Activated T-helper 2 cell treated with anti-CD3 and anti-CD28 coated beads, Interferon-gamma antibody, Interleukin-2, Interleukin-4, amounts not matched to agents 10 μg/mL and 5 μg/mL and 100 μg/mL, durations not matched to agents 14 hours and 24 hours and 36 hours (primary cell): Measurements from ENCODE around the gene CGRRF1. TPM values are rescaled to one million over a fixed set of nuclear protein-coding genes. Genes with fewer than 3 reads are reported as not detected.

ENCODE experiments used
- DNase-seq: peaks from one replicate; pipeline ENCODE4 v3.0.0; 2021; ENCODE audit warnings: low spot score
- H3K27ac Mint-ChIP-seq: one replicate; pipeline ENCODE4 v1.8.0; 2021; ENCODE audit warnings: mixed read lengths
- H3K27me3 Mint-ChIP-seq: one replicate; pipeline ENCODE4 v1.8.0; 2021; ENCODE audit warnings: low read depth, mixed read lengths
- H3K36me3 Mint-ChIP-seq: one replicate; pipeline ENCODE4 v1.8.0; 2021; ENCODE audit warnings: low read depth, mixed read lengths
- H3K4me1 Mint-ChIP-seq: one replicate; pipeline ENCODE4 v1.8.0; 2021; ENCODE audit warnings: low read depth, mixed read lengths
- H3K4me3 Mint-ChIP-seq: one replicate; pipeline ENCODE4 v1.8.0; 2021; ENCODE audit warnings: low read depth, mild to moderate bottlenecking, moderate library complexity, mixed read lengths
- H3K9me3 Mint-ChIP-seq: one replicate; pipeline ENCODE4 v1.8.0; 2021; ENCODE audit warnings: mixed read lengths
- intact Hi-C: fragments of 100-400 bp; cut with micrococcal nuclease; formaldehyde crosslinking; loops from one replicate; pipeline ENCODE4 v1.15.1; 2023
- total RNA-seq: library from RNA; stranded (reverse); gene quantifications from 2 replicates; pipeline ENCODE4 v1.2.3, GENCODE V29; 2022

The CGRRF1 gene
- total RNA-seq, 1 donor from 2014 or later, result 6.2 TPM

- no peak for DNase-seq
- intact Hi-C loops, result no loop called here
- peaks cover 4% of the 10 kb centered on the region for H3K4me1 Mint-ChIP-seq
- H3K4me3 Mint-ChIP-seq, result no peak overlapping the region
- H3K9me3 Mint-ChIP-seq, result no peaks in the 10 kb centered on the region
- H3K36me3 Mint-ChIP-seq, result peaks cover 5% of the 10 kb centered on the region
- no peaks in the 10 kb centered on the region for H3K27me3 Mint-ChIP-seq
- H3K27ac Mint-ChIP-seq, result no peak overlapping the region
Measured at GRCh38 chr14:54533100-54533499, 23.4 kb downstream of the CGRRF1 start.

- intact Hi-C loops, result no loop called here
- no peaks in the 10 kb centered on the region for H3K9me3 Mint-ChIP-seq
- peaks cover 9% of the 10 kb centered on the region for H3K36me3 Mint-ChIP-seq
- no peak for DNase-seq
- H3K27ac Mint-ChIP-seq, result no peak overlapping the region
- no peak overlapping the region for H3K4me3 Mint-ChIP-seq
- H3K27me3 Mint-ChIP-seq, result no peaks in the 10 kb centered on the region
- peaks cover 4% of the 10 kb centered on the region for H3K4me1 Mint-ChIP-seq
Measured at GRCh38 chr14:54535126-54535525, 25.4 kb downstream of the CGRRF1 start.

GRCh38 chr14:54535646-54536045 is 25.9 kb downstream of the CGRRF1 start:
- Mint-ChIP-seq H3K36me3 (peaks cover 8% of the 10 kb centered on the region), H3K27ac (no peak overlapping the region), H3K4me3 (no peak overlapping the region), H3K4me1 (peaks cover 4% of the 10 kb centered on the region), H3K9me3 (no peaks in the 10 kb centered on the region), H3K27me3 (no peaks in the 10 kb centered on the region)
- intact Hi-C loops, result no loop called here
- no peak for DNase-seq

- Mint-ChIP-seq H3K27ac (no peak overlapping the region), H3K27me3 (no peaks in the 10 kb centered on the region), H3K36me3 (peaks cover 6% of the 10 kb centered on the region), H3K4me1 (peaks cover 1% of the 10 kb centered on the region), H3K9me3 (no peaks in the 10 kb centered on the region), H3K4me3 (no peak overlapping the region)
- DNase-seq, result no peak
- intact Hi-C loops, result no loop called here
Measured at GRCh38 chr14:54537651-54538050, 27.9 kb downstream of the CGRRF1 start.

- Mint-ChIP-seq H3K4me3 (no peak overlapping the region), H3K4me1 (no peaks in the 10 kb centered on the region), H3K27ac (no peak overlapping the region), H3K36me3 (peaks cover 6% of the 10 kb centered on the region), H3K27me3 (no peaks in the 10 kb centered on the region), H3K9me3 (no peaks in the 10 kb centered on the region)
- no peak for DNase-seq
- intact Hi-C loops, result no loop called here
Measured at GRCh38 chr14:54538055-54538454, 28.3 kb downstream of the CGRRF1 start.

GRCh38 chr14:54547583-54547982 is 37.9 kb downstream of the CGRRF1 start:
- intact Hi-C loops, result no loop called here
- H3K27ac Mint-ChIP-seq, result no peak overlapping the region
- no peak overlapping the region for H3K4me3 Mint-ChIP-seq
- no peaks in the 10 kb centered on the region for H3K36me3 Mint-ChIP-seq
- no peaks in the 10 kb centered on the region for H3K9me3 Mint-ChIP-seq
- H3K27me3 Mint-ChIP-seq, result peaks cover 14% of the 10 kb centered on the region
- no peak for DNase-seq
- H3K4me1 Mint-ChIP-seq, result no peaks in the 10 kb centered on the region

- Mint-ChIP-seq H3K27me3 (peaks cover 18% of the 10 kb centered on the region), H3K36me3 (no peaks in the 10 kb centered on the region), H3K4me1 (no peaks in the 10 kb centered on the region), H3K9me3 (no peaks in the 10 kb centered on the region), H3K4me3 (no peak overlapping the region), H3K27ac (no peak overlapping the region)
- DNase-seq, result no peak
- intact Hi-C loops, result no loop called here
Measured at GRCh38 chr14:54548491-54548890, 38.8 kb downstream of the CGRRF1 start.

- Mint-ChIP-seq H3K36me3 (no peaks in the 10 kb centered on the region), H3K4me3 (no peak overlapping the region), H3K27ac (no peak overlapping the region), H3K9me3 (no peaks in the 10 kb centered on the region), H3K4me1 (no peaks in the 10 kb centered on the region), H3K27me3 (peaks cover 18% of the 10 kb centered on the region)
- intact Hi-C loops, result no loop called here
- no peak for DNase-seq
Measured at GRCh38 chr14:54549862-54550261, 40.2 kb downstream of the CGRRF1 start.

GRCh38 chr14:54550514-54550913 is 40.8 kb downstream of the CGRRF1 start:
- Mint-ChIP-seq H3K27ac (no peak overlapping the region), H3K4me1 (no peaks in the 10 kb centered on the region), H3K36me3 (no peaks in the 10 kb centered on the region), H3K4me3 (no peak overlapping the region), H3K27me3 (peaks cover 17% of the 10 kb centered on the region), H3K9me3 (no peaks in the 10 kb centered on the region)
- no peak for DNase-seq
- intact Hi-C loops, result no loop called here

- no peak for DNase-seq
- intact Hi-C loops, result no loop called here
- Mint-ChIP-seq H3K9me3 (no peaks in the 10 kb centered on the region), H3K4me3 (no peak overlapping the region), H3K27me3 (peaks cover 7% of the 10 kb centered on the region), H3K36me3 (no peaks in the 10 kb centered on the region), H3K4me1 (no peaks in the 10 kb centered on the region), H3K27ac (no peak overlapping the region)
Measured at GRCh38 chr14:54554401-54554800, 44.7 kb downstream of the CGRRF1 start.

GRCh38 chr14:54555651-54556050 is 45.9 kb downstream of the CGRRF1 start:
- intact Hi-C loops, result no loop called here
- no peaks in the 10 kb centered on the region for H3K36me3 Mint-ChIP-seq
- no peaks in the 10 kb centered on the region for H3K9me3 Mint-ChIP-seq
- H3K27ac Mint-ChIP-seq, result no peak overlapping the region
- no peaks in the 10 kb centered on the region for H3K4me1 Mint-ChIP-seq
- peaks cover 11% of the 10 kb centered on the region for H3K27me3 Mint-ChIP-seq
- H3K4me3 Mint-ChIP-seq, result no peak overlapping the region
- no peak for DNase-seq

- no peak overlapping the region for H3K27ac Mint-ChIP-seq
- no peaks in the 10 kb centered on the region for H3K9me3 Mint-ChIP-seq
- no peak for DNase-seq
- H3K27me3 Mint-ChIP-seq, result peaks cover 14% of the 10 kb centered on the region
- H3K4me1 Mint-ChIP-seq, result no peaks in the 10 kb centered on the region
- no peak overlapping the region for H3K4me3 Mint-ChIP-seq
- H3K36me3 Mint-ChIP-seq, result no peaks in the 10 kb centered on the region
- intact Hi-C loops, result no loop called here
Measured at GRCh38 chr14:54556535-54556934, 46.8 kb downstream of the CGRRF1 start.

- H3K4me1 Mint-ChIP-seq, result peaks cover 7% of the 10 kb centered on the region
- H3K27ac Mint-ChIP-seq, result no peak overlapping the region
- H3K4me3 Mint-ChIP-seq, result no peak overlapping the region
- H3K27me3 Mint-ChIP-seq, result peaks cover 15% of the 10 kb centered on the region
- no peak for DNase-seq
- no peaks in the 10 kb centered on the region for H3K9me3 Mint-ChIP-seq
- intact Hi-C loops, result loop anchor here (5.0 kb wide), 2 partner anchors 120 to 330 kb away; partner anchors contain the start of gene CNIH1
- H3K36me3 Mint-ChIP-seq, result no peaks in the 10 kb centered on the region
Measured at GRCh38 chr14:54562334-54562733, 52.6 kb downstream of the CGRRF1 start.
